Endodermal cell (in vitro differentiated cells): ENCODE data around the gene PTCHD4. TPM values are rescaled to one million over a fixed set of nuclear protein-coding genes. Genes with fewer than 3 reads are reported as not detected.

Source experiments
- DNase-seq: peaks from one replicate; pipeline ENCODE4 v3.0.0-alpha.2; 2017
- H3K27ac ChIP-seq: 2 replicates; pipeline ENCODE4 v1.5.1; 2013; ENCODE audit warnings: mild to moderate bottlenecking, low read depth, low read length, moderate library complexity
- H3K27me3 ChIP-seq: 2 replicates; pipeline ENCODE4 v1.6.1; 2013; ENCODE audit warnings: mild to moderate bottlenecking, low read length, moderate library complexity; ENCODE audit not compliant: insufficient read depth, control insufficient read depth, poor library complexity, severe bottlenecking
- H3K36me3 ChIP-seq: 2 replicates; pipeline ENCODE4 v1.7.0; 2013; ENCODE audit warnings: mild to moderate bottlenecking, low read length, moderate library complexity; ENCODE audit not compliant: control insufficient read depth, insufficient read depth
- H3K4me1 ChIP-seq: one replicate; pipeline ENCODE4 v1.7.0; 2013; ENCODE audit warnings: low read length; ENCODE audit not compliant: control insufficient read depth, insufficient read depth
- H3K4me3 ChIP-seq: 2 replicates; pipeline ENCODE4 v1.5.1; 2013; ENCODE audit warnings: mild to moderate bottlenecking, low read length, moderate library complexity
- H3K9ac ChIP-seq: 2 replicates; pipeline ENCODE4 v1.6.1; 2013; ENCODE audit warnings: mild to moderate bottlenecking, low read length, moderate library complexity; ENCODE audit not compliant: poor library complexity, severe bottlenecking; ENCODE audit errors: extremely low read depth
- H3K9me3 ChIP-seq: 2 replicates; pipeline ENCODE4 v1.6.1; 2013; ENCODE audit warnings: mild to moderate bottlenecking, low read length, moderate library complexity; ENCODE audit not compliant: control insufficient read depth
- H3K27ac Mint-ChIP-seq: 2 replicates; pipeline ENCODE4 v1.8.0; 2020; ENCODE audit warnings: mixed read lengths
- H3K27me3 Mint-ChIP-seq: 2 replicates; pipeline ENCODE4 v1.8.0; 2021; ENCODE audit warnings: mild to moderate bottlenecking, mixed read lengths; ENCODE audit not compliant: insufficient read depth
- H3K36me3 Mint-ChIP-seq: 2 replicates; pipeline ENCODE4 v1.8.0; 2020; ENCODE audit warnings: low read depth, mixed read lengths
- H3K4me1 Mint-ChIP-seq: 2 replicates; pipeline ENCODE4 v1.8.0; 2020; ENCODE audit warnings: mixed read lengths
- H3K4me3 Mint-ChIP-seq: 2 replicates; pipeline ENCODE4 v1.8.0; 2020; ENCODE audit warnings: mild to moderate bottlenecking, moderate library complexity, mixed read lengths
- H3K9me3 Mint-ChIP-seq: 2 replicates; pipeline ENCODE4 v1.8.0; 2020; ENCODE audit warnings: mild to moderate bottlenecking, mixed read lengths
- CTCF ChIP-seq: fragments of 200-600 bp; sonication (generic); conservative IDR thresholded peaks from 2 replicates; pipeline ENCODE4 v1.5.0; 2021; ENCODE audit warnings: antibody characterized with exemption, mild to moderate bottlenecking
- WGBS, 2 experiments: methylation state at CpG; one replicate each; pipeline versions ENCODE4 v1.1.5 to v1.1.7; 2013; ENCODE audit warnings: missing lambda C conversion rate in 2 of 2, mixed read lengths in 1 of 2; ENCODE audit not compliant: insufficient coverage in 1 of 2, insufficient read length in 1 of 2; 5-methylcytosine and 5-hydroxymethylcytosine counted together
- total RNA-seq, 2 donors: library from RNA; stranded (reverse); fragmentation: NEBNext Ultra II Directional in 1 of 2; extraction: Animal tissue kit (Norgen Biotek cat#: 25700) in 1 of 2; gene quantifications; 2 replicates in 1 of 2; 3 replicates in 1 of 2; pipeline ENCODE4 v1.2.1, GENCODE V29; 2021

Gene PTCHD4
- total RNA-seq, 2 donors from 2014 or later, result 0.11 to 0.42 TPM

- Histone ChIP-seq H3K27me3 (peaks cover 46% of the 10 kb centered on the region), H3K9me3 (no peaks in the 10 kb centered on the region), H3K36me3 (no peaks in the 10 kb centered on the region), H3K9ac (no peak overlapping the region), H3K4me1 (no peaks in the 10 kb centered on the region), H3K4me3 (no peak overlapping the region), H3K27ac (no peak overlapping the region)
- Mint-ChIP-seq H3K27ac (no peak overlapping the region), H3K9me3 (no peaks in the 10 kb centered on the region), H3K4me1 (peaks cover 10% of the 10 kb centered on the region), H3K36me3 (no peaks in the 10 kb centered on the region), H3K4me3 (peak overlapping the region; percentile 54), H3K27me3 (peaks cover 56% of the 10 kb centered on the region)
- WGBS, 2 experiments, result 53 to 54% methylated on average over 9 to 11 of the region's 11 CpGs
- no peak for TF ChIP-seq CTCF
- peak; percentile 77 for DNase-seq
Measured at GRCh38 chr6:48069280-48069679, 41.7 kb downstream of the PTCHD4 start.

GRCh38 chr6:48068278-48069251 lies 42.4 kb downstream of the PTCHD4 start:
- Histone ChIP-seq H3K9ac (no peak overlapping the region), H3K9me3 (no peaks in the 10 kb centered on the region), H3K36me3 (no peaks in the 10 kb centered on the region), H3K27ac (no peak overlapping the region), H3K4me1 (no peaks in the 10 kb centered on the region), H3K27me3 (peaks cover 46% of the 10 kb centered on the region), H3K4me3 (no peak overlapping the region)
- Mint-ChIP-seq H3K27ac (no peak overlapping the region), H3K27me3 (peaks cover 56% of the 10 kb centered on the region), H3K9me3 (no peaks in the 10 kb centered on the region), H3K4me1 (peaks cover 5% of the 10 kb centered on the region), H3K4me3 (peak overlapping the region; percentile 54), H3K36me3 (no peaks in the 10 kb centered on the region)
- 8 to 29% methylated on average over 18 to 61 of the region's 64 CpGs for WGBS, 2 experiments
- peak; percentile 77 for DNase-seq
- TF ChIP-seq CTCF, result no peak

GRCh38 chr6:48067886-48068277 lies 43.1 kb downstream of the PTCHD4 start:
- no peaks in the 10 kb centered on the region for H3K9me3 Mint-ChIP-seq
- no peak overlapping the region for H3K27ac Mint-ChIP-seq

More at GRCh38 chr6:48067886-48068277, 43.1 kb downstream of the PTCHD4 start:
- TF ChIP-seq CTCF, result no peak
- Histone ChIP-seq H3K9ac (no peak overlapping the region), H3K27me3 (peaks cover 46% of the 10 kb centered on the region), H3K9me3 (no peaks in the 10 kb centered on the region), H3K4me1 (no peaks in the 10 kb centered on the region), H3K27ac (no peak overlapping the region), H3K4me3 (no peak overlapping the region), H3K36me3 (no peaks in the 10 kb centered on the region)
- Mint-ChIP-seq H3K27me3 (peaks cover 56% of the 10 kb centered on the region), H3K4me3 (peak overlapping the region; percentile 54), H3K4me1 (peaks cover 5% of the 10 kb centered on the region), H3K36me3 (no peaks in the 10 kb centered on the region)
- DNase-seq, result no peak
- 74 to 89% methylated on average over 3 to 4 of the region's 4 CpGs for WGBS, 2 experiments
